Activated CD8-positive, alpha-beta T cell treated with anti-CD3 and anti-CD28 coated beads for 36 hours (primary cell): ENCODE data around the gene TMEM82. TPM values are rescaled to one million over a fixed set of nuclear protein-coding genes. Genes with fewer than 3 reads are reported as not detected.

ENCODE experiments used
- ATAC-seq: fragments of 200-7000 bp; cut with Tn5 transposase; one replicate; pipeline ENCODE4 v1.10.0; 2021; ENCODE audit warnings: mild to moderate bottlenecking, moderate library complexity
- CTCF ChIA-PET: fragments of 350-600 bp; sonication (Branson Sonifier 250); formaldehyde crosslinking; loops from one replicate; lab custom pipeline; 2021; ENCODE audit warnings: antibody characterized with exemption; lab: Charles Lee
- POLR2A ChIA-PET: fragments of 350-600 bp; sonication (Branson Sonifier 250); formaldehyde crosslinking; loops from one replicate; lab custom pipeline; 2021; ENCODE audit warnings: antibody characterized with exemption; lab: Charles Lee
- DNase-seq: peaks from one replicate; pipeline ENCODE4 v3.0.0-alpha.2; 2020
- H3K27ac Mint-ChIP-seq: one replicate; pipeline ENCODE4 v1.8.0; 2021; ENCODE audit warnings: mild to moderate bottlenecking, mixed read lengths
- H3K27me3 Mint-ChIP-seq: one replicate; pipeline ENCODE4 v1.8.0; 2021; ENCODE audit warnings: mixed read lengths
- H3K36me3 Mint-ChIP-seq: one replicate; pipeline ENCODE4 v1.8.0; 2021; ENCODE audit warnings: low read depth, mixed read lengths
- H3K4me1 Mint-ChIP-seq: one replicate; pipeline ENCODE4 v1.8.0; 2021; ENCODE audit warnings: low read depth, mixed read lengths
- H3K4me3 Mint-ChIP-seq: one replicate; pipeline ENCODE4 v1.8.0; 2021; ENCODE audit warnings: mild to moderate bottlenecking, moderate library complexity, mixed read lengths
- H3K9me3 Mint-ChIP-seq: one replicate; pipeline ENCODE4 v1.8.0; 2021; ENCODE audit warnings: mixed read lengths
- intact Hi-C: fragments of 100-400 bp; cut with micrococcal nuclease; formaldehyde crosslinking; loops from one replicate; pipeline ENCODE4 v1.10.0; 2022
- total RNA-seq, 2 experiments: library from RNA; stranded (reverse); gene quantifications; one replicate each; pipeline ENCODE4 v1.2.3, GENCODE V29; 2021
- TF ChIP-seq, protein P1 (sequence below): fragments of 200-600 bp; IDR thresholded peaks from one replicate; pipeline ENCODE4 v1.8.0; 2022; ENCODE audit warnings: antibody characterized with exemption, mild to moderate bottlenecking

The TMEM82 gene
- total RNA-seq, 2 experiments from 2014 or later, result not detected

DNA sequence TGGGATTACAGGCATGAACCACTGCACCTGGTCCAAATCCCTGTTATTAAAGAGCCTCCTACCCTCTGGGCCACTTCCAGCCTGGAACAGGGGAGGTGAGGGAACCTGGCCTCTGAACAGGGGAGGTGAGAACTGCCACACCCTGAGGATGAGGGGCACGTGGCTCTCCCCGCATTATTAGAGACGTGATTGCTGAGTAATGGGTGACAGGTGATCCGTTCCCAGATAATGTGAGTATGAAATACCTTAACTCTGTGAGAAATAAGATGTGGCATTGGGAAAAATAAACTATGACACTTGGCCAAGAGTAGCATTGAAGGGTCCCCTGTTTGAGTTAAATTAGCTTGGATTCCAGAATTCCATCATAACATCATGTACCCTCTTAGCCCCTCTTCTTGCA lies 19.9 kb upstream of the TMEM82 start:
- H3K27me3 Mint-ChIP-seq, result no peaks in the 10 kb centered on the region
- ATAC-seq, result no peak
- TF ChIP-seq, protein P1, sequence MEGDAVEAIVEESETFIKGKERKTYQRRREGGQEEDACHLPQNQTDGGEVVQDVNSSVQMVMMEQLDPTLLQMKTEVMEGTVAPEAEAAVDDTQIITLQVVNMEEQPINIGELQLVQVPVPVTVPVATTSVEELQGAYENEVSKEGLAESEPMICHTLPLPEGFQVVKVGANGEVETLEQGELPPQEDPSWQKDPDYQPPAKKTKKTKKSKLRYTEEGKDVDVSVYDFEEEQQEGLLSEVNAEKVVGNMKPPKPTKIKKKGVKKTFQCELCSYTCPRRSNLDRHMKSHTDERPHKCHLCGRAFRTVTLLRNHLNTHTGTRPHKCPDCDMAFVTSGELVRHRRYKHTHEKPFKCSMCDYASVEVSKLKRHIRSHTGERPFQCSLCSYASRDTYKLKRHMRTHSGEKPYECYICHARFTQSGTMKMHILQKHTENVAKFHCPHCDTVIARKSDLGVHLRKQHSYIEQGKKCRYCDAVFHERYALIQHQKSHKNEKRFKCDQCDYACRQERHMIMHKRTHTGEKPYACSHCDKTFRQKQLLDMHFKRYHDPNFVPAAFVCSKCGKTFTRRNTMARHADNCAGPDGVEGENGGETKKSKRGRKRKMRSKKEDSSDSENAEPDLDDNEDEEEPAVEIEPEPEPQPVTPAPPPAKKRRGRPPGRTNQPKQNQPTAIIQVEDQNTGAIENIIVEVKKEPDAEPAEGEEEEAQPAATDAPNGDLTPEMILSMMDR, result no peak
- no peaks in the 10 kb centered on the region for H3K9me3 Mint-ChIP-seq
- ChIA-PET CTCF (no interaction called here), POLR2A (no interaction called here)
- no peak for DNase-seq
- H3K4me3 Mint-ChIP-seq, result no peak overlapping the region
- peaks cover 5% of the 10 kb centered on the region for H3K36me3 Mint-ChIP-seq
- no peak overlapping the region for H3K27ac Mint-ChIP-seq
- H3K4me1 Mint-ChIP-seq, result no peaks in the 10 kb centered on the region
- intact Hi-C loops, result no loop called here

DNA sequence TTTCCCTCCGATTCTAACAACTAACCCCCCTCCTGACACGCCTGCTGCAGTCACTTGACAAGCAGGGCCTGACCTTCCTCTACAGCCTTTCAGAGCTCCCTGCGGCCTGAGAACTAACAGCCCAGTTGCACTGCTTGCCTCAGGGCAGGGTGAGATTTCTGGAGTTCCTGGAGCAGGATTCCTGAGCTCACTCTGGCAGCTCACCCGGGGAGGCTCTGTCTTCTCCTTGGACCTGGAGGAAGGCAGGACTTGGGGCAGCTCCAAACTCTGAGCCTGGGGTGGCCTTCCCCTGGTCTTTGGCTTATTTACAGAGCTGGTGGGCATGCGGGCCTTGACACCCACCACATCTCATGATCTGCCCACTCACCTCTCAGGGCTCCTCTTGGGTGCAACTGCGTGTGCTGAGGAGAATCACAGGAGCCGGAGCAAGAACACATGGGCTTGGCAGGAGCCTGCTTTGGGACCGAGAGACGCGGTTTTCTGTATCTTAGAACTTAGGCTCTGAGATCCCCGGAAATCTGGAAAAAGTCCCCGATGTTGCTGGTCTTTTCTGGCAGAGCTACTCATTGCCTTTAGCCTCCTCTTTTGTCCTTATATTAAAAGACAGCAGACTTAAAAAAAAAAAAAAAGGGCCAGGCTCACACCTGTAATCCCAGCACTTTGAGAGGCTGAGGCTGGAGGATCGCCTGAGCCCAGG lies 19.3 kb upstream of the TMEM82 start:
- Mint-ChIP-seq H3K27ac (no peak overlapping the region), H3K4me1 (no peaks in the 10 kb centered on the region), H3K27me3 (no peaks in the 10 kb centered on the region), H3K36me3 (peaks cover 3% of the 10 kb centered on the region), H3K9me3 (no peaks in the 10 kb centered on the region), H3K4me3 (no peak overlapping the region)
- intact Hi-C loops, result no loop called here
- TF ChIP-seq, protein P1, result no peak
- ChIA-PET CTCF (no interaction called here), POLR2A (no interaction called here)
- no peak for ATAC-seq
- DNase-seq, result no peak

DNA sequence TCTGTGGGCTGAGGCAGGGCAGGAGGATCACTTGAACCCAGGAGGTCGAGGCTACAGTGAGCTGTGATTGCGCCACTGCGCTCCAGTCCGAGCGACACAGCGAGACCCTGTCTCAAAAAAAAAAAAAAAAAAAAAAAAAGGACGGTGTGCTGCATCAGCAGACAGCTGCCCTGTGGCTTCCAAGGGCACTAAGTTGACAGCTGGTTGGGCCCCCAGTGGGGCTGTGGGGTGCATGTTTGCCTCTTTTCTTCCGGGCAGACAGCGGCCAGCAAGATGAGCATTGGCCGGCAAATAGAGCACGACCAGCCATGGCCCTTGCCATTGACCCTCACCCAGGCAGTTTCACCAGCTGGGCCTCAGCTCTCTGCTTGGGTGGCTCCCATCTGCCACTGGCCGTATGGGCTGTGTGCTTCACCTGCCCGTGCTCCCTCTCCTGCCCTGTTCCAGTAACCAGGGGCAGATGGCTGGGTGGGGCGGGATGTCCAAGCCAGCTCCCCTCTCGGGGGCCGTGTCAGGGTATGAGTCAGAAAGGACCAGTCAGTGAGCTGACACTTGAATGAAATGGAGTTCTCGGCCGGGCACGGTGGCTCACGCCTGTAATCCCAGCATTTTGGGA lies 18.6 kb upstream of the TMEM82 start:
- H3K4me3 Mint-ChIP-seq, result no peak overlapping the region
- TF ChIP-seq, protein P1, result no peak
- ChIA-PET POLR2A (no interaction called here), CTCF (no interaction called here)
- no peak for ATAC-seq
- intact Hi-C loops, result no loop called here
- DNase-seq, result no peak
- no peaks in the 10 kb centered on the region for H3K9me3 Mint-ChIP-seq
- H3K36me3 Mint-ChIP-seq, result peaks cover 3% of the 10 kb centered on the region
- H3K27me3 Mint-ChIP-seq, result no peaks in the 10 kb centered on the region
- H3K4me1 Mint-ChIP-seq, result no peaks in the 10 kb centered on the region
- H3K27ac Mint-ChIP-seq, result no peak overlapping the region

DNA sequence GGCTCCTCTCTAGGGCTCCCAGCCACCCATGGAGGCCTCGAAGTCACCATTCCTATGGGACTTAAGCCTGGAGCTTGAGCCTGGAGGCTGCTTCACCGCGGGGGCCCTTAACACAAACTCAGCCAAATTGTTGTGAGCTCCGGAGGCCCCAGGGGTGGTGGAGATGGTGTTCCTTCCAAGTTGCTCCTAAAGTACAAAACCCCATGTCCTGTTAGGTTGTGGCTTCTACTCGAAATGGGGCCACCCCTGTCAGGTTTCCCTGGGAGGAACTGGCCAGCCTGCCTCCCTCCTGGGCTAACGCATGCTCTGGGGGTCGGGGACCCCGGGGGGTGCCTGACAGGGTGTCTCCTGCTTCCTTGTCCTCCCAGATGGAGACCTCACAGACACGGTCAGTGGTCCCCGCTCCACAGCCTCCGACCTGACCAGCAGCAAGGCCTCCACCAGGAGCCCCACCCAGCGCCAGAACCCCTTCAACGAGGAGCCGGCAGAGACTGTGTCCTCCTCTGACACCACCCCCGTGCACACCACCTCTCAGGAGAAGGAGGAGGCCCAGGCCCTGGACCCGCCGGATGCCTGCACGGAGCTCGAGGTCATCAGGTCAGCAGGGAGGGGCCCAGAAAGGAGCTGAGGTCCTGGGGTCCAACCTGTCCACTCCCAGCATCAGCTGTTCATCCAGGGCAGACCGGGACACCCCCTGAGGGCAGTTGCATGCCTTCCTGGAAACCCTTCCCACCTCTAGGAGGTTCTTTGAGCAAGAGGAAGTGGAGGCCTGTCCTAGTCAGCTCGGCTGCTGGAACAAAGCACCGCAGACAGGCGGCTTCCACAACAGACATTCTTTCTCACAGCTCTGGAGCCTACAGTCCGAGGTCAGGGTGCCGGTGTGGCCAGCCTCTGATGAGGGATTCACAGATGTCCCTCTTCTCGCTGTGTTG lies 17.1 kb upstream of the TMEM82 start:
- ATAC-seq (no peak), DNase-seq (no peak)
- Mint-ChIP-seq H3K4me1 (no peaks in the 10 kb centered on the region), H3K27ac (no peak overlapping the region), H3K4me3 (no peak overlapping the region), H3K27me3 (no peaks in the 10 kb centered on the region), H3K9me3 (no peaks in the 10 kb centered on the region), H3K36me3 (peaks cover 7% of the 10 kb centered on the region)
- TF ChIP-seq, protein P1, result no peak
- ChIA-PET POLR2A (no interaction called here), CTCF (no interaction called here)
- intact Hi-C loops, result no loop called here
